Nephron (organoid): ENCODE data around the gene B3GAT3.
"Not testable (repeated sequence)": the region's sequence is repeated elsewhere in the genome, so short reads cannot be mapped to it uniquely, and the experiment has no call there.

Experiments
- H3K27ac Mint-ChIP-seq, 3 experiments: 2 replicates each; pipeline ENCODE4 v1.8.0; 2020; ENCODE audit warnings: mixed read lengths in 3 of 3, mild to moderate bottlenecking in 2 of 3, moderate library complexity in 1 of 3
- H3K27me3 Mint-ChIP-seq: 2 replicates; pipeline ENCODE4 v1.8.0; 2021; ENCODE audit warnings: low read depth, mild to moderate bottlenecking, moderate library complexity, mixed read lengths
- H3K36me3 Mint-ChIP-seq: 2 replicates; pipeline ENCODE4 v1.8.0; 2020; ENCODE audit warnings: low read depth, mixed read lengths
- H3K4me1 Mint-ChIP-seq: 2 replicates; pipeline ENCODE4 v1.8.0; 2020; ENCODE audit warnings: mixed read lengths
- H3K4me3 Mint-ChIP-seq, 3 experiments: 2 replicates each; pipeline ENCODE4 v1.8.0; 2020; ENCODE audit warnings: mild to moderate bottlenecking in 3 of 3, mixed read lengths in 3 of 3, moderate library complexity in 2 of 3
- H3K9me3 Mint-ChIP-seq: 2 replicates; pipeline ENCODE4 v1.8.0; 2020; ENCODE audit warnings: mixed read lengths
- TF ChIP-seq, protein P1 (sequence below), 3 experiments: fragments of 200-600 bp; sonication (generic); IDR thresholded peaks; one replicate each; pipeline ENCODE4 v1.5.0; 2021; ENCODE audit warnings: antibody characterized with exemption in 3 of 3; ENCODE audit not compliant: unreplicated experiment in 3 of 3

Gene B3GAT3

GRCh38 chr11:62652161-62653006 is 30.6 kb upstream of the B3GAT3 start:
- TF ChIP-seq, protein P1, sequence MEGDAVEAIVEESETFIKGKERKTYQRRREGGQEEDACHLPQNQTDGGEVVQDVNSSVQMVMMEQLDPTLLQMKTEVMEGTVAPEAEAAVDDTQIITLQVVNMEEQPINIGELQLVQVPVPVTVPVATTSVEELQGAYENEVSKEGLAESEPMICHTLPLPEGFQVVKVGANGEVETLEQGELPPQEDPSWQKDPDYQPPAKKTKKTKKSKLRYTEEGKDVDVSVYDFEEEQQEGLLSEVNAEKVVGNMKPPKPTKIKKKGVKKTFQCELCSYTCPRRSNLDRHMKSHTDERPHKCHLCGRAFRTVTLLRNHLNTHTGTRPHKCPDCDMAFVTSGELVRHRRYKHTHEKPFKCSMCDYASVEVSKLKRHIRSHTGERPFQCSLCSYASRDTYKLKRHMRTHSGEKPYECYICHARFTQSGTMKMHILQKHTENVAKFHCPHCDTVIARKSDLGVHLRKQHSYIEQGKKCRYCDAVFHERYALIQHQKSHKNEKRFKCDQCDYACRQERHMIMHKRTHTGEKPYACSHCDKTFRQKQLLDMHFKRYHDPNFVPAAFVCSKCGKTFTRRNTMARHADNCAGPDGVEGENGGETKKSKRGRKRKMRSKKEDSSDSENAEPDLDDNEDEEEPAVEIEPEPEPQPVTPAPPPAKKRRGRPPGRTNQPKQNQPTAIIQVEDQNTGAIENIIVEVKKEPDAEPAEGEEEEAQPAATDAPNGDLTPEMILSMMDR (IDR thresholded peaks at IDR 0.05; ENCODE audit: unreplicated experiment in 3 of 3): no peak
- H3K4me3 Mint-ChIP-seq: peak overlapping the region; percentile 93 to 94 (median 94)
- peak overlapping the region; percentile 98 to 99 (median 98) for H3K27ac Mint-ChIP-seq
- peaks cover 17% of the 10 kb centered on the region for H3K4me1 Mint-ChIP-seq
- H3K36me3 Mint-ChIP-seq: peaks cover 4% of the 10 kb centered on the region
- H3K27me3 Mint-ChIP-seq: no peaks in the 10 kb centered on the region
- H3K9me3 Mint-ChIP-seq: no peaks in the 10 kb centered on the region

DNA sequence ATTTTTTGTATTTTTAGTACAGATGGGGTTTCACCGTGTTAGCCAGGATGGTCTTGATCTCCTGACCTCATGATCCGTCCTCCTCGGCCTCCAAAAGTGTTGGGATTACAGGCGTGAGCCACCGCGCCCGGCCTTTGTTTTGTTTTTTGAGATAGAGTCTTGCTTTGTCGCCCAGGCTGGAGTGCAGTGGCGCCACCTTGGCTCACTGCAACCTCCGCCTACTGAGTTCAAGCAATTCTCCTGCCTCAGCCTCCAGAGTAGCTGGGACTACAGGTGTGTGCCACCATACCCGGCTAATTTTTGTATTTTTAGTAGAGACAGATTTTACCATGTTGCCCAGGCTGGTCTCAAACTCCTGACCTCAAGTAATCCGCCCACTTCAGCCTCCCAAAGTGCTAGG is 28.5 kb upstream of the B3GAT3 start:
- H3K4me3 Mint-ChIP-seq, H3K9me3 Mint-ChIP-seq, H3K27me3 Mint-ChIP-seq, H3K27ac Mint-ChIP-seq, H3K36me3 Mint-ChIP-seq: not testable (repeated sequence)
- H3K4me1 Mint-ChIP-seq: peaks cover 22% of the 10 kb centered on the region

GRCh38 chr11:62649486-62649885 is 27.7 kb upstream of the B3GAT3 start:
- no peak overlapping the region for H3K27ac Mint-ChIP-seq
- peaks cover 7% of the 10 kb centered on the region for H3K36me3 Mint-ChIP-seq
- H3K9me3 Mint-ChIP-seq: no peaks in the 10 kb centered on the region
- peaks cover 27% of the 10 kb centered on the region for H3K4me1 Mint-ChIP-seq
- no peaks in the 10 kb centered on the region for H3K27me3 Mint-ChIP-seq
- H3K4me3 Mint-ChIP-seq: peak overlapping the region in 1 of 3 experiments; percentile 58
- TF ChIP-seq, protein P1 (IDR thresholded peaks at IDR 0.05; ENCODE audit: unreplicated experiment in 3 of 3): no peak

DNA sequence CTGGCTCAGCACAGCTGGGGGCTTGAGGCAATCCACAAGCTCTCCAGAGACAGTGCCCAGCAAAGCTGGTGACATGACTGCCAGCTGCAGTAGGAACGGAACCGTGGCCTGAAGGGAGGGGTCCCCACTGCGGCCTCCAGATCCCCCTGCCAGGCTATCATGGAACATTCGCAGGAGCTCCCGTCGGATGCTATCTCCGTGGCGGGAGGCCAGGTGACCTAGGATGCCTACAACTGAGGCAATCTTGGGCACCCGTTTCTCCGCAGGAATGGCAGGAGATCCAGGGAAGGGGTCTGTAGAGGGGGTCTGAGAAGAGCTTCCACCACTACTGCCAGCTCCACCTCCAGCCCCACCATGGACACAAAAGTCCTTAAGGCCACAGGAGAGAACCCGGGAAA is 27.2 kb upstream of the B3GAT3 start:
- Mint-ChIP-seq H3K27me3 (no peaks in the 10 kb centered on the region), H3K4me1 (peaks cover 27% of the 10 kb centered on the region), H3K4me3 (peak overlapping the region in 2 of 3 experiments; percentile 9 to 24), H3K36me3 (peaks cover 11% of the 10 kb centered on the region), H3K27ac (no peak overlapping the region), H3K9me3 (no peaks in the 10 kb centered on the region)
- TF ChIP-seq, protein P1 (IDR thresholded peaks at IDR 0.05; ENCODE audit: unreplicated experiment in 3 of 3): no peak

- H3K4me1 Mint-ChIP-seq: peaks cover 25% of the 10 kb centered on the region
- H3K36me3 Mint-ChIP-seq: peaks cover 12% of the 10 kb centered on the region
- TF ChIP-seq, protein P1 (IDR thresholded peaks at IDR 0.05; ENCODE audit: unreplicated experiment in 3 of 3): no peak
- no peak overlapping the region for H3K27ac Mint-ChIP-seq
- no peaks in the 10 kb centered on the region for H3K9me3 Mint-ChIP-seq
- no peaks in the 10 kb centered on the region for H3K27me3 Mint-ChIP-seq
- no peak overlapping the region for H3K4me3 Mint-ChIP-seq
Observed at GRCh38 chr11:62648185-62648966, 26.6 kb upstream of the B3GAT3 start.

- H3K36me3 Mint-ChIP-seq: peaks cover 12% of the 10 kb centered on the region
- no peak overlapping the region for H3K27ac Mint-ChIP-seq
Observed at GRCh38 chr11:62647609-62648005, 25.8 kb upstream of the B3GAT3 start.

More at GRCh38 chr11:62647609-62648005, 25.8 kb upstream of the B3GAT3 start:
- no peaks in the 10 kb centered on the region for H3K27me3 Mint-ChIP-seq
- H3K9me3 Mint-ChIP-seq: no peaks in the 10 kb centered on the region
- H3K4me1 Mint-ChIP-seq: peaks cover 20% of the 10 kb centered on the region
- H3K4me3 Mint-ChIP-seq: peak overlapping the region; percentile 29 to 34 (median 30)
- TF ChIP-seq, protein P1 (IDR thresholded peaks at IDR 0.05; ENCODE audit: unreplicated experiment in 3 of 3): no peak
